Colon (tissue), 2 donors: ENCODE results near the gene PLEKHA5.
"Not testable (repeated sequence)": the region's sequence is repeated elsewhere in the genome, so short reads cannot be mapped to it uniquely, and the experiment has no call there.

Experiments used
- FAIRE-seq: peaks from 2 replicates; lab custom pipeline; 2012; peaks lifted over from hg19 to GRCh38; lab: Jason Lieb, UNC
- donor health status: control.
- donor health status: control.

The PLEKHA5 gene

DNA sequence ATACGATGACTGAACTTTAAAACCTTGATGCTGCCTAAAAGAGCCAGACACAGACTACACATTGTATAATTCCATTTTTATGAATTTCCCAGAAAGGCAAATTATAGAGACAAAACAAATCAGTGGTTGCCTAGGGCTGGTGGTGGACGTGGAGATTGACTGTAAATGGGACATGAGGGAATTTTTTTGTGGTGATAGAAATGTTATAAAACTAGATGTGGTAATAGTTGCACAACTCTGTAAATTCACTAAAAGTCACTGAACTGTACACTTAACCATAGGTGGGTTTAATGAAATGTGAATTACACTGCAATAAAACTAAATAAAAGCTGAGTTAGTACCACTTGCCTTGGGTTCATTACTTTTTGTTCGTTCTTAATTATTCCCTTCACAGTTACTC is 72.1 kb downstream of the PLEKHA5 start:
- no peak for FAIRE-seq

DNA sequence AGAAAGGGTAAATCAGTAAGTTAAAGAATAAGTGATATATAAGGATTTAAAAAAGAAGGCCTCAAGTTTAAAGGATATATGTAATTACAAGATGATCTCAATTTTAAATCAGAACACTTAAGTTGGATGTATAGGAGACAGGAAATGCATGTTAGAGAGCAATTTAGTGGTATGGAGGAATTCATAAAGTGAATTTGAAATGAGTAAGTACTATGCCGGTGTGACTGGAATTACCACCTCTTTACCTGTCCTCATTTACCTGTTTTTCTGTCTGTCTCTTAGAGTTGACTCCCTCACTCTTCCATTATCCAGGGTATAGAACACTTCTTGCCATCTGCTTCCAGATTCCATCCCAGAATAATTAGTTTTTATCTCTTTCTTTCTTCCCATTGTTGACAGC is 73.5 kb downstream of the PLEKHA5 start:
- no peak for FAIRE-seq

DNA sequence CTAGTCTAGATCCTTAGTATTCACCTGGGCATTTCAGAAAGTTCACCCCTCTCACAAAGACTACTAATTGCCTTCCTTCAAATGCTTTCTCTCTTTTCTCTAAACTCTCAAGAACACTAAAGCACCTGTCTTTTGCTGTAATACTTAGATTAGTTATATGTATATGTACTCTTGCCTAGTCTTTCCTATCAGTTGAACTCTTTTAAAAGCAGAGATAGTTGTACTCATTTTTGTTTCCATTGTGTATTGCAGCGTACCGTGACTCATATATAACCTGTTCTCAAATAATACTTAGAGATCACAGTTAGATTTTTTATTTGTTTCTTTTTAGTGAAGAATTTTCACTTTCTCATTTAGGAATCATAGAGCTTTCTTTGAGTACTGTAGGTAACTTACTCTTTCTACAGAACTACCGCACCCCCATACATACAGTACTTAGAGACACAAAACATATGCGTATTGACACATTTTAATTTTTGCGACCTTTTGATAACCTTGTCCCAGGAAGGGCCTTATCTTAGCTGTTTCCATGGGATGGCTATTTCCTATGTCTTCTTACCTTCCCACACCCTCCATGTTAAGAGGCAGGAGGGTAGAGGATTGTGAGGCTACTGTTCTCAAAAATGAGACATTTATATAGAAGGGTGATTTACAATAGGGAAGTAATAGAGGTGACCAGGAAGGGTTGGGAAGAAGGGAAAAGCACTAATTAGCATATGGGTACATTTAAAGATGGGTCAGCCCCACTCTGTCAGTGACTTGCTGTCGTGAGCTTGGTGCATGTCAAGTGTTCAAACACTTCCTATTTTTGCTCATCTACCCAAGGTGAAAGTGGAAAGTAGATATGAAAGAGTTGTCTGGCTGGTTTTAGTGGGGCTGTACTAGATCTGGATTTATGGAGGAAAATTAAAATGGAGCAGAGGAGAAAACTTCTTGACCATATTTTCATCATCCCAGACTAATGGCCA is 74.3 kb downstream of the PLEKHA5 start:
- FAIRE-seq: no peak

DNA sequence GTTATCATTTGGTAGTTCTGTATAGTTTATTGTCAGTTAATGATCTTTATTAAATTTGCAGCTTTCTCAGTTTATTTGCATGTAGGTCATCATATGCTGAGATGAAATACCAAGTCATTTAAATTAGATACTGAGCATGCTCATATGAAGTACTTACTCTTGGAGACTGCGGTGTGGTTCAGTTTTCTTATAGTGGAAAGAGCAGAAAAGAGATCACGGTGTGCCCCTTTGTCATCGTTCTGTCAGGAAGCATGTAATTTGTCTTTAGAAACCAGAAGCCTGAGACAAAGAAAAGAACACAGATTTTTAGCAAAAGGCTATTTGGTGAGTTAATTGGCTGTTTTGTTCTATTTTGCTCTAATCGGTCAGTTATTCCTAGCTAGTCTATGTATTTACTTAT is 75.6 kb downstream of the PLEKHA5 start:
- FAIRE-seq: no peak

DNA sequence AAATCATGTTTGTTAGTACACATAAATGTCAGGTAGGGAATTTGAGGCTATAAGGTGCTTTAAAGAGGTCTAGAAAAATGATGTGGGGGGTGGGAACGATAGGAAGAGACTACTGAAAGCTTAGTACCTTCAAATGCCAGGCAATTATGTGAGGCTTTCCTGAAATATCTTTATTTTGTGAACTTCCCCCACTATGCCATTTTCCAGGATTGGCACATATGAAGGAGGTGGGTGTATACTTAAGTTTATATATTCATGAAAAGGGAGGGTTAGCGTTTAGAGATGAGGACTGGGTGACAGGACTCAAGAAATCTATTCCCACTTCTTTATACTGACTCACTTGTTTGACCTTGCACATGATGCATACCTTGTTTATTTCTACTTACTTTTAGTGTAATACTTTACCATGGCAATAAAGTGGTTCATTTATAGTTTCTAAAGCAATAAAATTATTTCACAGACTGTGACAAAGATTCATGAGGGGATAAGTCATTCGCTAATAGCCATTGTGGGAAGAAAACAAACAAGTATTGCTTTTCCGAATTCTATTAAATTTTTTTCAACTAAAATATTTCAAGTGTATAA is 77.1 kb downstream of the PLEKHA5 start:
- no peak for FAIRE-seq

DNA sequence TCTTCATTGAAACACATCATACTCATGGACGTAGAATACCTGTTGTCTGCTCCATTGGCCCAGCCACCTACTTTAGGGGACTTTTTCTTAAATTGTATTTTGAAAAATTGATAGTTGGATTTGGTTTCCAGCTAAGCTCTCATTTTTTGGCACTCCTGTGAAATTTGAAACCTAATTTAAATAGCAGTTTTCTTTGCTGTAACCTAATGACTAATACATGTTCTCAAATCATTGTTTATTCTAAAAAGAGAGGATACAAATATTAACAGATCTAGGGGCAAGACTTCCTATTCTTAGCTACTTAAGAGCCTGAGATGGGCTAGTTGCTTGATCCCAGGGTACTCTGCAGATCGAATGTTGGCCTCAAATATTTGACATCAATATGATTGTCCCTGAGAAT is 78.9 kb downstream of the PLEKHA5 start:
- FAIRE-seq: no peak

DNA sequence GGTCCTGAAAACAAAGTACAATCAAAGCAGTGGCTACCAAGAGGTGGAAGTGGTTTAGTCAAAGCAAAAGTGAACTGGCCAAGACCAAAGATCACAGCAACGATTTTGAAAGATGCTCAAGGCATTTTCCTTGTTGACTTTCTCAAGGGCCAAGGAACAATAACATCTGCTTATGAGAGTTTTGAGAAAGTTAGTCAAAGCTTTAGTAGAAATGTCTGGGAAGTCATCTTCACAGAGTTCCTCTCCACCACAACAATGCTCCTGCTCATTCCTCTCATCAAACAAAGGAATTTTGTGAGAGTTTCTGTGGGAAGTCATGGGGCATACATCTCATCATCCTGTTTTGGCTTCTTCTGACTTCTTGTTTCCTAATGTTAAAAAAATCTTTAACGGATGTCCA is 80.1 kb downstream of the PLEKHA5 start:
- no peak for FAIRE-seq

DNA sequence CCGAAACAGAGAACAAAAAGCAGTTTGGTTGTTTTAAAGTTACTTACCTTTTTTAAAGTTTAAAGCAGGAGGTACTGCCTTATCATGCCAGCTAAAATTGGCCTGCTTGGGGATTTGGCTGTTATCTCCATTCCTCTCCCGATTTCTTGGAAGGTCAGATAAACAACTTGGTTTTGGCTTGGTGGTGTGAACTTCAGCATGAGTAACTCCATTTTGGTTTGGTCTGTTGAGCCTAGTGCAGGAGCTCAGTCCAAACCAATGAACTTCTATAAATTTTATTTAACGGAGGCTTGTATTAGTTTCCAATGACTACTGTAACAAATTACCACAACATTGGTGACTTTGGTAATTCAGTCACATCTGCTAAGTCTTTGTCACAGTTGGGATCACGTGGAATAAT is 82.3 kb downstream of the PLEKHA5 start:
- no peak for FAIRE-seq

DNA sequence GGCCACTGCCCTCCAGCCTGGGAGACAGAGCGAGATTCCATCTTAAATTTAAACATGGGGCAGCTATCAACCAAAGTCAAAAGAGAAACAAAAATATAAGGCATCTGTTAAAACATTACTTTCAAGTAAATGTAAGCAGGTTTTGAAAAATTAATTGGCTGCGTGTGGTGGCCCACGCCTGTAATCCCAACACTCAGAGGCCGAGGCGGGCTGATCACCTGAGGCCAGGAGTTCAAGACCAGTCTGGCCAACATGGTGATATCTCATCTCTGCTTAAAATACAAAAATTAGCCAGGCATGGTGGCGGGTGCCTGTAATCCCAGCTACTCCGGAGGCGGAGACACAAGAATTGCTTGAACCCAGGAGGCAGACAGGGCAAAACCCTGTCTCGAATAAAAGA is 82.7 kb downstream of the PLEKHA5 start:
- no peak for FAIRE-seq

DNA sequence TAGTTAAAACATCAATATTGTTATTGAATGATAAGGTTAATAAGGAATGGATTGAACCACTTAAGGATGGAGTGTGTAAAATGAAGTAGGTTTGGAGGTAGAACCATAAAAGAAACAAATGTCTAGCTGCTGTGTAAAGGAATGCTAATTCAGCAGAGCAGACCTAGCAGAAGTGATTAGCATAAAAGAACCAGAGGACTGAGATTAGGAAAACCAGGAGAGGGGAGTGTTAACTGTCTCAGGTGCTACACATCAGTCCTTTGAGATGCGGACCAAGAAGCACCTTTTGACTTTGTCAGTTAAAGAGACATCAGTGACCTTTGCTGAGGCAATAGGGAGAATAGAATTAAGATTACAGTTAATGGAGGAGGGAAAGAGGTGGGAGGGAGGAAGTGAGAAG is 84.5 kb downstream of the PLEKHA5 start:
- FAIRE-seq: no peak

DNA sequence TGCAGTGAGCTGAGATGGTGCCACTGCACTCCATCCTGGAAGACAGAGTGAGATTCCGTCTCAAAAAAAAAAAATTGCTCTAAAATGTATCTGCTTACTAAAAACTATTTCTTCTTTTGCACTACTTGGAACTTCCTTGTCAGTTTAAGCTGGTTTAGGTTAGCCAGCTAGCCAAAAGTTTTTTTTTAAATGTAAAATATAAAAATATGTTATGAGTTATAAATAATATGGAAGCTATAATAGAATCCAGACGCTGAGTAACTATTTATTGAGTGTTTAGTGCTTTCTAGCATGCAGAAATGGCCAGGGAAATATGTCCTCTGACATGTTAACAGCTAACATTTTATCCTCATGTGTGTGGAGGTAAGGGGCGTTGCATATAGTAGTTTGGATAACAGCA is 85.6 kb downstream of the PLEKHA5 start:
- no peak for FAIRE-seq

DNA sequence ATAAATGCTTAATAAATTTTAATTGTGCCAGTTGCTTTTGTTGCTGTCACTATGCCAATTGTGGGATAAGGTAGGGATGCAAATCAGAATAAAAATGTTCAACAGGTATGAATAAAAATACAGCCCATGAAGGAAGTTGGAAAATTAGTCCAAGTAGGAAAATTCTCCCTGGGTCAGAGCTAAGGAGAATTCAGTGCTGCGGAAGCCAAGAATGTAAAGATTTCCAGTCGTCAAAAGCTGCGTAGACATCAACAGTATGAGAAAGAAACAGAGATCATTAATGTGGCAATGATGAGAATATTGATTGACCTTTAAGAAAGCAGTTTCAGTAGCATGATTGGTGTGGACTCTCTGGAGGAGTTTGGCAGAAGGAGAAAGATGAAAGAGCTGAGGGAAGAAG is 87.9 kb downstream of the PLEKHA5 start:
- FAIRE-seq: no peak

DNA sequence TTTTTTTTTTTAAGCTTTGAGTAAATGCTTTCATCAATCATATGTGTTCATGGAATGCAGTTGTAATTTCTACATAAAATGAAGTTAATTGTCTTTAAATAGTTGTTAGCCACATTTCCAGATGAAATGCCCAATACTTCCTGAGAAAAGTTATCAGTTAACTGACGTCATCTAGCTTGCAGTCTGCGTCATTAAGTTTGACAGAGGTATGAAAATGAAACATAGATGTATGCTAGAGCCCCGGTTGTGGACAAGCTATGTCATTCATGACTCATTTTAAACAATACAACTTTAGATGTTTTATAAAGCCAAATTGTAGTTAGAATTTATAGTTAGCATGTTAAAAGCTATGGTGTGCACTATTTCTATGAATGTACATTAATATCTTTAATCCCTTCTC is 90.7 kb downstream of the PLEKHA5 start:
- FAIRE-seq: no peak

DNA sequence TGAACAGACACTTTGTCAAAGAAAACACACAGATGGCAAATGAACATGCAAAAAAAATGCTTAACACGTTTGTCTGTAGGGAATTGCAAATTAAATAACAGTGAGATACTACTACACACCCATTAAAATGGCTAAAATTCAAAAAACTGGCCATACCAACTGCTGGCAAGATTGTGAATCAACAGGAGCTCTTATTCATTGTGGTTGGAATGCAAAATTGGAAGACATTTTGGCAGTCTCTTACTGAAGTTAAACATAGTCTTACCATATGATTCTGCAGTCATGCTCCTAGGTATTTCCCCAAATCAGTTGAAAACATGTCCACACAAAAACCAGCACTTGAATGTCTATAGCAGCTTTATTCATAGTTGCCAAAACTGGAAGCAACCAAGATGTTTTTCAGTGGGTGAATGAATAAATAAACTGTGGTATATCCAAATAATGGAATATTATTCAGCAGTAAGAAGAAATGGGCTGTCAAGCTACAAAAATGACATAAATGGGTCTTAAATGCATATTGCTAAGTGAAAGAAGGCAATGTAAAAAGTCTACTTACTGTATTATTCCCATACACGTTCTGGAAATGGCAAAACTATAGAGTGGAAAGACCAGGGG is 91.4 kb downstream of the PLEKHA5 start:
- FAIRE-seq: no peak

DNA sequence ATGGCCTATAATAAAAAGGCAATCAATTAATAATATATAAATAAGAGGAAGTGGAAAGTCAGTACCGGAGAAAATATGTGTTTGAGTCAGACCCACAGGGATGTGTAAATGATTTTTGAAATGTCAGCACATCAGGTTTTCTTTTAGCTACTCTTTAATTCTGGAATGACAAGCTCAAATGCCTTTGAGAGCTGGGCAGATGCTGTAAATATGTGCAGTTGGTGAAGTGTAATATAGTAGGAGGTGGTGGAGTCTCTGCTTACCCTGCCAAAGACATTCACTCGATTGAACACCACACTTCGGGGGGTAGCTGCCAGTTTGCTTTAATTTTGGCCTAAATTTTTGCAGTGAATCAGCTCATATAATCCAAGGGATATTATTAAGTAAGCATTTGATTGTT is 93.0 kb downstream of the PLEKHA5 start:
- no peak for FAIRE-seq

DNA sequence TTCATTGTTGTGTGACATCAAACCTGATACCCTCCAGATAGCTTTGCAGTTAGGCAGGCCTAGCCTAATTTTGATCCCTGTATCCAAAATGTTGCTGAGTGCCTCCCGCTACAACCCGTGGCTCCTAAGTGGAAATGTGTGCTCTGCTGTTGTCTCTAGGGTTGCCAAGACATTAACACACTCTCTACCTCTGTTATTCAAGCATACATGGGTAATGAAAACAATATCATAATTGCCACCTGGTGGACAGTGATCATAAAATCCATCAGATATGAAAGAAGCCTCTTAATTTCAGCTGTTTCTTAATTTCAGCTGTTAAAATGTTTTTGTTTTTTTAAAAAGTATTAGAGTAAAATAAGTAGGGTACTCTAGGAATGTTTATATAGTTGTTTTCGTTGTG is 93.5 kb downstream of the PLEKHA5 start:
- FAIRE-seq: no peak

DNA sequence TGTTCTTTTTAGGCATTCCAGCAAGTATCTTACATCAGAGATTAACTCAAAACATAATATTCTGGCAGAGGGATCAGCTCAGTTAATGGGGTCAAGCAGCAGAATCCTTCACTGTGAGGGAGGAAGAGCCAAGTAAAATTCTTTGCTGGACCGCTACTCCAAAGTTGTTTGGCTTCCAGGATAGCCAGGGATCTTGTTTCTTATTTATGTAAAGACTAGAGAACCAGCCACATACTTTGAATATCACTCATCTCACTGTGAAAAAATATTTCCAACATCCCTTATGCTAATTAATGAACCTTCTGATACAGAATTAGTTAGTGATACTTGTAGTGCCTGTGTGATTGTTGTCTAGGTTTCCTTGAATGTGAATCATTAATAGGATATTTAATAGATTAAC is 94.2 kb downstream of the PLEKHA5 start:
- FAIRE-seq: no peak

DNA sequence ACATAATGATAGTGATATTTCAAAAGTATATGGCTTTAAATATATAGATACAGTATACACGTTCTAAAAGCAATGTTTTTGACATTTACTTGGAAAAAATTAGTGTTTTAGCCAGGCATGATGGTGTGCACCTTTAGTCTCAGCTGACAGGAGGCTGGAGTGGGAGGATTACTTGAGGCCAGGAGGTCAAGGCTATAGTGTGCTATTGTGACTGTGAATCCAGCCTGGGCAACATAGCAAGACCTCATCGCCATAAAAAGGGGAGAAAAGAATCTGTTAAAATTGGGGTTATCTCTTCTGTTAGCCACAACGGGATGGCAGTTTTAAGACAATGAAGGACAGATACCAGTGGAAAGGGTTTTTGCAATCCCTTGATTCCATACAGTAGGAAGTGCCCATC is 95.2 kb downstream of the PLEKHA5 start:
- FAIRE-seq: no peak

DNA sequence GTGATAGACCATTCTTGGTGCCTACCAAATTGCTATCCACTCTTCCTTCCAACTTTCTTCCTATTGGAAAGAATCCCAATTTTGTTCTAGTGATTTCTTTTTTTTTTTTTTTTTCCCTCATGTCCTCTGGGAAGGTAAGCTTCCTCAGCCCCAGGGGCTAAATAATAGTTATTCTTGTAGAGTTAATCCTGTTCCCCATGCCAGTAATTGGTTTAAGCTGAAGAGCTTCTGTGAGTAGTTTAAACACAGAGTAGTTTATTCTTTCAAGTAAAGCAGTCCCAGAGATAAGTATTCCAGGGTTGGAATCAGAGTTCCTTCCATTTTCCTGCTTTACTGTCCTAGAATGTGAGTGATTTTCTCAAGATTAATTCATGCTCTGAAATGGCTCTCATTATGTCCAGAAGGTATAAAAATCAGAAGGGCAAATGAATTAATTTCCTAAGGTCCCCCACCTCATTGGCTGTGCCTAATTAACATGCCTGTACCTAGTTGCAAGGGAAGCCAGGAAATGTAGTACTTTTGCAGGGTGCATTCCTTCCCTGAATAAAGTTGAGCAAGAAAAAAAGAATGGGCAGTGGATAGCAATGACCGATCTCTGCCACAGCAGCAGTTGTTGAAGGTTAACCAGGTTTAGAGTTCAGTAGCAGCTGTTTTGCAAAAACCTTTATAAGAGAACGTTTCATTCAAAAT is 97.8 kb downstream of the PLEKHA5 start:
- FAIRE-seq: no peak

DNA sequence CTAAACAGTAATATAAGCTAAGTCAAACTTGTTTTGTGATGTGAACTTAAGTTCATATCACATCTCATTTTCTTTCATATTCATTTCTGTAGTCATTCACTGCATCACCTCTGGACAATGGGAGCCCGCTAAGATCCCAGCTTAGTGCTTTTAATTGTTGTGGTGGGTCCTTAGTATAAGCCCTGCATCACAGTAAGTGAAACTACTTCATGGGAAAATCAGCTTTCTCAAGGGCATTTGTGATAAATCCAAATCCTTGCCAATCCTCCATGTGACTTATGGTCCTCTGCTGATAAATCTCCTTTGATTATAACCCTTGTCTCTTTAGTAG is 98.3 kb downstream of the PLEKHA5 start:
- no peak for FAIRE-seq

DNA sequence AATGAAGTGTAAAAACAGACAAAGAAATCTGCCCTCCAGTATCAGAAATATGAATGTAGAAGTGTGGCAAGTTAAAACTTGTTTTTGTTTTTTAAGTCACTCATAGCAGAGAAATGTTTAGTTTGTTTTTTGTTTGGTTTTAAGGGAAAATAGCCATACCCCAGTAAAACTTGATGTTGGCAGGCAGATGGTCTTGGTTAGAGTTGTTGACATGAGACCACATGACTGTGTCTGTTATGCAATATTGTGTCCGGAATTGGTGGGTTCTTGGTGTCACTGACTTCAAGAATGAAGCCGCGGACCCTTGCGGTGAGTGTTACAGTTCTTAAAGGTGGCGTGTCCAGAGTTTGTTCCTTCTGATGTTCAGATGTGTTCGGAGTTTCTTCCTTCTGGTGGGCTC is 99.5 kb downstream of the PLEKHA5 start:
- FAIRE-seq: not testable (repeated sequence)

DNA sequence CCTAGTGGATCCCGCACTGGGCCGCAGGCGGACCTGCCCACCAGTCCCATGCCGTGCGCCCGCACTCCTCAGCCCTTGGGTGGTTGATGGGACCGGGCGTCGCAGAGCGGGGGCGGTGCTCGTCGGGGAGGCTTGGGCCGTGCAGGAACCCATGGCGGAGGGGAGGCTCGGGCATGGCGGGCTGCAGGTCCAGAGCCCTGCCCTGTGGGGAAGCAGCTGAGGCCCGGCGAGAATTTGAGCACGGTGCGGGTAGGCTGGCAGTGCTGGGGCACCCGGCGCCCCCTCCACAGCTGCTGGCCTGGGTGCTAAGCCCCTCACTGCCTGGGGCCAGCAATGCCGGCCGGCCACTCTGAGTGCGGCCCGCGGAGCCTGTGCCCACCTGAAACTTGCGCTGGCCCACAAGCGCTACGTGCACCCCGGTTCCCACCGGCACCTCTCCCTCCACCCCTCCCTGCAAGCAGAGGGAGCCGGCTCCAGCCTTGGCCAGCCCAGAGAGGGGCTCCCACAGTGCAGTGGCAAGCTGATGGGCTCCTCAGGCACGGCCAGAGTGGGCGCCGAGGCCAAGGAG is 100.8 kb downstream of the PLEKHA5 start:
- no peak for FAIRE-seq

DNA sequence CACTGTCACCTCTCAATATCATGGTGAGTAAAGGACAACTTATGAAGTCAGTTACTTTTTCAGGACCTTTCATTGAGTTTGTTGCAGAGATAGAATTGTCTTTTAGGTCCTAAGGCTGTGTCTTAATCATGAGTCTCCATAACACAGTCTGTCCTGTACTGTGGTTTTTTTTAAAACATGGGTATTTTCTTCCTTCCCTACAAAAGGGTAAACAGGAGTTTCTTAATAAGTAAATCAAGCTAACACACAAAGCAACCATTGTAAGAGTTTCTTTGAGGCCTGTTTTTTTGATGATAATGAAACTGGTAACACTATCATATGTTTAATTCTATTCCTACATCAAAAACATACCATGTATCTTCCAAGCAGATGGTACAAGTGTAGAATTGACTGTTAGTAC is 101.4 kb downstream of the PLEKHA5 start:
- FAIRE-seq: no peak
